Measurements from ENCODE around the gene FKBP8. TPM values are rescaled to one million over a fixed set of nuclear protein-coding genes. Genes with fewer than 3 reads are reported as not detected.

The FKBP8 gene
- polyA plus RNA-seq, 1 donor from 2014 or later = 183 TPM

GRCh38 chr19:18502246-18502637 lies 41.1 kb downstream of the FKBP8 start:
- H3K4me3 ChIP-seq (ENCODE audit: low read length) = no peak overlapping the region
- no peak overlapping the region for H3K4me2 ChIP-seq (ENCODE audit: low read length)
- no peaks in the 10 kb centered on the region for H3K79me2 ChIP-seq (replicated peaks; ENCODE audit: insufficient read depth, low read length)
- H3K36me3 ChIP-seq (ENCODE audit: insufficient read depth, low read length) = no peaks in the 10 kb centered on the region
- H3K9ac ChIP-seq (ENCODE audit: low read length) = no peak overlapping the region
- no peaks in the 10 kb centered on the region for H3F3A ChIP-seq (ENCODE audit: insufficient read depth, low read length, poor library complexity, severe bottlenecking)
- H3K9me3 ChIP-seq (ENCODE audit: low read length) = no peaks in the 10 kb centered on the region
- no peak overlapping the region for H2AFZ ChIP-seq (ENCODE audit: low read depth, low read length)
- H3K27me3 ChIP-seq (ENCODE audit: insufficient read depth, low read depth, low read length) = no peaks in the 10 kb centered on the region
- TF ChIP-seq CTCF (IDR thresholded peaks at IDR 0.05; ENCODE audit: poor library complexity, severe bottlenecking) = no peak
- TF ChIP-seq TAF1 (IDR thresholded peaks at IDR 0.05; ENCODE audit: low read depth) = no peak
- no peak for TF ChIP-seq MXI1 (conservative IDR thresholded peaks at IDR 0.05; ENCODE audit: poor library complexity, severe bottlenecking)
- TF ChIP-seq EZH2 (IDR thresholded peaks at IDR 0.05; ENCODE audit: borderline replicate concordance, insufficient read depth, low read length, poor library complexity, severe bottlenecking) = no peak
- TF ChIP-seq EP300 (conservative IDR thresholded peaks at IDR 0.05; ENCODE audit: poor library complexity, severe bottlenecking) = no peak
- no peak for TF ChIP-seq POLR2AphosphoS5 (IDR thresholded peaks at IDR 0.05)
- no peak for TF ChIP-seq SMC3 (conservative IDR thresholded peaks at IDR 0.05; ENCODE audit: poor library complexity)
- no peak for TF ChIP-seq REST (IDR thresholded peaks at IDR 0.05; ENCODE audit: borderline replicate concordance)
- no peak for TF ChIP-seq RAD21 (conservative IDR thresholded peaks at IDR 0.05)
- no peaks in the 10 kb centered on the region for H3K9me2 ChIP-seq (ENCODE audit: insufficient read depth, low read length)
- no peaks in the 10 kb centered on the region for H4K20me1 ChIP-seq (ENCODE audit: insufficient read depth)
- no peak overlapping the region for H3K27ac ChIP-seq (ENCODE audit: low read length)

- H3K9ac ChIP-seq (ENCODE audit: low read length) = no peak overlapping the region
Measured at GRCh38 chr19:18501832-18502231, 41.5 kb downstream of the FKBP8 start.

More at GRCh38 chr19:18501832-18502231, 41.5 kb downstream of the FKBP8 start:
- Histone ChIP-seq H3K4me3 (ENCODE audit: low read length) (no peak overlapping the region), H3K9me2 (ENCODE audit: insufficient read depth, low read length) (no peaks in the 10 kb centered on the region), H4K20me1 (ENCODE audit: insufficient read depth) (no peaks in the 10 kb centered on the region), H2AFZ (ENCODE audit: low read depth, low read length) (no peak overlapping the region), H3K79me2 (replicated peaks; ENCODE audit: insufficient read depth, low read length) (peaks cover under 1% of the 10 kb centered on the region), H3K27me3 (ENCODE audit: insufficient read depth, low read depth, low read length) (no peaks in the 10 kb centered on the region), H3K36me3 (ENCODE audit: insufficient read depth, low read length) (no peaks in the 10 kb centered on the region), H3K9me3 (ENCODE audit: low read length) (no peaks in the 10 kb centered on the region), H3K27ac (ENCODE audit: low read length) (no peak overlapping the region), H3K4me2 (ENCODE audit: low read length) (no peak overlapping the region), H3F3A (ENCODE audit: insufficient read depth, low read length, poor library complexity, severe bottlenecking) (no peaks in the 10 kb centered on the region)
- no peak for TF ChIP-seq REST (IDR thresholded peaks at IDR 0.05; ENCODE audit: borderline replicate concordance)

Measured in neural cell (in vitro differentiated cells).